A172 (cell line): Measurements from ENCODE around the gene CUL2. TPM values are rescaled to one million over a fixed set of nuclear protein-coding genes. Genes with fewer than 3 reads are reported as not detected.
"Not testable (repeated sequence)": the region's sequence is repeated elsewhere in the genome, so short reads cannot be mapped to it uniquely, and the experiment has no call there.

Experiments used
- DNase-seq: peaks from one replicate; pipeline ENCODE4 v3.0.0-alpha.2; 2015; ENCODE audit warnings: low spot score
- total RNA-seq: library from RNA; depleted of rRNA; stranded (reverse); fragments of >200 nt; shearing (Covaris generic); gene quantifications from 2 replicates; pipeline ENCODE4 v1.2.3, GENCODE V29; 2014

CUL2 gene
- total RNA-seq, 1 experiment from 2014 or later = 38.9 TPM

- DNase-seq = no peak
These were observed 70.8 kb downstream of the CUL2 start for GRCh38 chr10:35019041-35020024.

GRCh38 chr10:35017608-35018007 lies 72.5 kb downstream of the CUL2 start:
- no peak for DNase-seq

GRCh38 chr10:35015843-35016408 lies 74.2 kb downstream of the CUL2 start:
- no peak for DNase-seq

GRCh38 chr10:35012781-35013180 lies 77.4 kb downstream of the CUL2 start:
- DNase-seq = no peak

- peak; percentile 40 for DNase-seq
These were observed 78.4 kb downstream of the CUL2 start for GRCh38 chr10:35011771-35012191.

- DNase-seq = peak; percentile 43
These were observed 82.3 kb downstream of the CUL2 start for GRCh38 chr10:35007858-35008301.

GRCh38 chr10:35006836-35007235 lies 83.3 kb downstream of the CUL2 start:
- peak; percentile 27 for DNase-seq

GRCh38 chr10:35005868-35006267 lies 84.3 kb downstream of the CUL2 start:
- peak; percentile 99 for DNase-seq

GRCh38 chr10:35004651-35005050 lies 85.5 kb downstream of the CUL2 start:
- no peak for DNase-seq

- no peak for DNase-seq
These were observed 86.2 kb downstream of the CUL2 start for GRCh38 chr10:35003906-35004305.

- DNase-seq = no peak
These were observed 89.2 kb downstream of the CUL2 start for GRCh38 chr10:35000936-35001335.

- DNase-seq = no peak
These were observed 90.6 kb downstream of the CUL2 start for GRCh38 chr10:34999532-34999931.

- no peak for DNase-seq
These were observed 91.2 kb downstream of the CUL2 start for GRCh38 chr10:34998940-34999339.

- DNase-seq = peak; percentile 39
These were observed 93.3 kb downstream of the CUL2 start for GRCh38 chr10:34996843-34997242.

GRCh38 chr10:34995925-34996324 lies 94.2 kb downstream of the CUL2 start:
- DNase-seq = no peak

GRCh38 chr10:34994565-34995142 lies 95.5 kb downstream of the CUL2 start:
- DNase-seq = peak; percentile 88

GRCh38 chr10:34993782-34994181 lies 96.4 kb downstream of the CUL2 start:
- no peak for DNase-seq

- not testable (repeated sequence) for DNase-seq
These were observed 99.0 kb downstream of the CUL2 start for GRCh38 chr10:34991117-34991516.

- DNase-seq = no peak
These were observed 101.6 kb downstream of the CUL2 start for GRCh38 chr10:34988397-34989067.

GRCh38 chr10:34985823-34986222 lies 104.3 kb downstream of the CUL2 start:
- no peak for DNase-seq

- no peak for DNase-seq
These were observed 105.0 kb downstream of the CUL2 start for GRCh38 chr10:34985146-34985545.

GRCh38 chr10:34981844-34982243 lies 108.3 kb downstream of the CUL2 start:
- DNase-seq = no peak
